B cell (primary cell): ENCODE results near the gene ZNF516. TPM values are rescaled to one million over a fixed set of nuclear protein-coding genes. Genes with fewer than 3 reads are reported as not detected.

Source experiments
- ATAC-seq: fragments of 200-7000 bp; cut with Tn5 transposase; one replicate; pipeline ENCODE4 v1.10.0; 2021; ENCODE audit warnings: low read depth, mild to moderate bottlenecking, moderate number of reproducible peaks, moderate library complexity
- CTCF ChIA-PET: fragments of 350-600 bp; sonication (Branson Sonifier 250); formaldehyde crosslinking; loops from one replicate; lab custom pipeline; 2021; ENCODE audit warnings: antibody characterized with exemption, inconsistent platforms; lab: Charles Lee
- POLR2A ChIA-PET: fragments of 350-600 bp; sonication (Branson Sonifier 250); formaldehyde crosslinking; loops from one replicate; lab custom pipeline; 2021; ENCODE audit warnings: antibody characterized with exemption; lab: Charles Lee
- DNase-seq: peaks from one replicate; pipeline ENCODE4 v3.0.0; 2013
- H2AFZ ChIP-seq: 2 replicates; pipeline ENCODE4 v1.6.1; 2012; ENCODE audit warnings: mild to moderate bottlenecking, low read depth, low read length; ENCODE audit not compliant: insufficient read depth, poor library complexity, severe bottlenecking
- H3K27ac ChIP-seq, 2 donors: 1 replicate in 1 of 2; 2 replicates in 1 of 2; pipeline ENCODE4 v1.5.1; 2012 to 2013; ENCODE audit warnings: low read length in 2 of 2, mild to moderate bottlenecking in 2 of 2, moderate library complexity in 1 of 2
- H3K27me3 ChIP-seq, 4 experiments: fragments of 200-600 bp in 1 of 4; sonication (generic) in 1 of 4; replicated peaks in 1 of 4; 1 replicate in 2 of 4; 2 replicates in 2 of 4; pipeline versions ENCODE4 v1.6.1 to v1.7.0; 2013 to 2016; ENCODE audit warnings: low read length in 3 of 4, mild to moderate bottlenecking in 2 of 4, mixed read lengths in 1 of 4, moderate library complexity in 1 of 4; ENCODE audit not compliant: insufficient read depth in 4 of 4, control insufficient read depth in 3 of 4; ENCODE audit errors: control extremely low read depth in 1 of 4
- H3K36me3 ChIP-seq, 2 experiments: replicated peaks in 1 of 2; 1 replicate in 1 of 2; 2 replicates in 1 of 2; pipeline versions ENCODE4 v1.6.1 to v1.7.1; 2013; ENCODE audit warnings: low read length in 1 of 2; ENCODE audit not compliant: insufficient read depth in 2 of 2, control insufficient read depth in 1 of 2; ENCODE audit errors: control extremely low read depth in 1 of 2, extremely low read depth in 1 of 2
- H3K4me1 ChIP-seq, 2 donors: fragments of 200-600 bp in 1 of 2; sonication (generic) in 1 of 2; 1 replicate in 1 of 2; 2 replicates in 1 of 2; pipeline versions ENCODE4 v1.5.1 to v1.6.1; 2013 to 2017; ENCODE audit warnings: low read length in 2 of 2; ENCODE audit not compliant: control insufficient read depth in 2 of 2, insufficient read depth in 2 of 2
- H3K4me2 ChIP-seq: replicated peaks from 2 replicates; pipeline ENCODE3; 2012; ENCODE audit warnings: mild to moderate bottlenecking, low read depth, low read length; ENCODE audit not compliant: poor library complexity, severe bottlenecking
- H3K4me3 ChIP-seq, 5 experiments: fragments of 200-600 bp in 1 of 5; sonication (generic) in 1 of 5; 1 replicate in 3 of 5; 2 replicates in 2 of 5; pipeline versions ENCODE4 v1.5.1 to v1.7.0; 2011 to 2016; ENCODE audit warnings: low read length in 4 of 5, mild to moderate bottlenecking in 4 of 5, low read depth in 2 of 5, control low read depth in 1 of 5, moderate library complexity in 1 of 5; ENCODE audit not compliant: insufficient read depth in 1 of 5; ENCODE audit errors: control extremely low read depth in 1 of 5, extremely low read depth in 1 of 5
- H3K79me2 ChIP-seq: fragments of 200-600 bp; sonication (generic); one replicate; pipeline ENCODE4 v1.6.0; 2016; ENCODE audit warnings: low read length; ENCODE audit not compliant: control insufficient read depth, insufficient read depth
- H3K9ac ChIP-seq: fragments of 200-600 bp; sonication (generic); 2 replicates; pipeline ENCODE4 v1.6.1; 2017; ENCODE audit warnings: mild to moderate bottlenecking, low read length, moderate library complexity
- H3K9me3 ChIP-seq, 3 donors: one replicate each; pipeline versions ENCODE4 v1.6.1 to v1.7.1; 2013; ENCODE audit warnings: low read length in 2 of 3; ENCODE audit not compliant: control insufficient read depth in 2 of 3, insufficient read depth in 1 of 3; ENCODE audit errors: control extremely low read depth in 1 of 3
- H4K20me1 ChIP-seq: 2 replicates; pipeline ENCODE4 v1.6.0; 2012; ENCODE audit warnings: mild to moderate bottlenecking, low read length; ENCODE audit not compliant: insufficient read depth, control insufficient read depth, poor library complexity, severe bottlenecking
- H3K27ac Mint-ChIP-seq: one replicate; pipeline ENCODE4 v1.8.0; 2021; ENCODE audit warnings: mixed read lengths
- H3K27me3 Mint-ChIP-seq: one replicate; pipeline ENCODE4 v1.8.0; 2021; ENCODE audit warnings: mixed read lengths
- H3K4me1 Mint-ChIP-seq: one replicate; pipeline ENCODE4 v1.8.0; 2021; ENCODE audit warnings: mixed read lengths
- H3K4me3 Mint-ChIP-seq: one replicate; pipeline ENCODE4 v1.8.0; 2021; ENCODE audit warnings: mixed read lengths
- H3K9me3 Mint-ChIP-seq: one replicate; pipeline ENCODE4 v1.8.0; 2022; ENCODE audit warnings: mixed read lengths; ENCODE audit not compliant: insufficient read depth
- CTCF ChIP-seq: fragments of 200-600 bp; IDR thresholded peaks from one replicate; pipeline ENCODE4 v1.8.0; 2022; ENCODE audit warnings: antibody characterized with exemption, mild to moderate bottlenecking
- EZH2 ChIP-seq: IDR thresholded peaks from 2 replicates; pipeline ENCODE4 v1.6.1; 2012; ENCODE audit warnings: borderline replicate concordance, low read depth, mild to moderate bottlenecking, moderate library complexity, low read length; ENCODE audit not compliant: insufficient read depth, poor library complexity, severe bottlenecking
- WGBS: methylation state at CpG from one replicate; pipeline ENCODE4 v1.1.5; 2013; ENCODE audit warnings: missing lambda C conversion rate; ENCODE audit not compliant: insufficient coverage; 5-methylcytosine and 5-hydroxymethylcytosine counted together
- intact Hi-C: fragments of 100-400 bp; cut with micrococcal nuclease; formaldehyde crosslinking; loops from one replicate; pipeline ENCODE4 v1.10.0; 2022
- polyA plus RNA-seq: library from polyadenylated mRNA; depleted of rRNA; stranded (reverse); fragments of >200 nt; gene quantifications from 2 replicates; pipeline ENCODE4 v1.2.3, GENCODE V29; 2012
- total RNA-seq, 2 donors: library from RNA; stranded (reverse); fragments of 120-200 nt in 1 of 2; gene quantifications; 1 replicate in 1 of 2; 2 replicates in 1 of 2; pipeline versions ENCODE4 v1.2.3 to v1.2.4, GENCODE V29; 2013 to 2022

The ZNF516 gene
- total and polyA plus RNA-seq, 2 donors (not counting 1 experiment from before 2014, with no cell fraction given) = 6.7 to 27.1 TPM

GRCh38 chr18:76432274-76432755 is 62.7 kb downstream of the ZNF516 start:
- no peaks in the 10 kb centered on the region for H3K27me3 Mint-ChIP-seq
- H3K9me3 ChIP-seq = peaks cover 0 to 11% (median 0%) of the 10 kb centered on the region in 3 donors
- POLR2A ChIA-PET = no interaction called here
- H3K4me3 ChIP-seq = no peak overlapping the region
- ATAC-seq (no peak), DNase-seq (no peak)
- no peak overlapping the region for H2AFZ ChIP-seq
- no peaks in the 10 kb centered on the region for H3K9me3 Mint-ChIP-seq
- 97% methylated on average over 10 of the region's 10 CpGs for WGBS
- H3K27ac Mint-ChIP-seq = no peak overlapping the region
- H3K4me2 ChIP-seq = no peak overlapping the region
- no peak overlapping the region for H3K27ac ChIP-seq
- H3K36me3 ChIP-seq = peaks cover 0 to 20% of the 10 kb centered on the region in 2 experiments
- no peak overlapping the region for H3K9ac ChIP-seq
- no peak overlapping the region for H3K4me3 Mint-ChIP-seq
- H4K20me1 ChIP-seq = peaks cover 63% of the 10 kb centered on the region
- H3K79me2 ChIP-seq = peaks cover 73% of the 10 kb centered on the region
- no peaks in the 10 kb centered on the region for H3K4me1 ChIP-seq
- no peaks in the 10 kb centered on the region for H3K27me3 ChIP-seq
- no peak for TF ChIP-seq EZH2
- TF ChIP-seq CTCF = no peak
- intact Hi-C loops = no loop called here
- CTCF ChIA-PET = no interaction called here
- peaks cover 4% of the 10 kb centered on the region for H3K4me1 Mint-ChIP-seq

- 97% methylated on average over 28 of the region's 29 CpGs for whole genome bisulfite sequencing
- Histone ChIP-seq H3K4me2 (no peak overlapping the region), H4K20me1 (peaks cover 64% of the 10 kb centered on the region), H3K9ac (no peak overlapping the region), H2AFZ (no peak overlapping the region), H3K27me3 (no peaks in the 10 kb centered on the region), H3K4me1 (no peaks in the 10 kb centered on the region), H3K9me3 (peaks cover 0 to 11% (median 0%) of the 10 kb centered on the region in 3 donors), H3K27ac (no peak overlapping the region), H3K36me3 (peaks cover 0 to 16% of the 10 kb centered on the region in 2 experiments), H3K4me3 (no peak overlapping the region), H3K79me2 (peaks cover 71% of the 10 kb centered on the region)
- no peak overlapping the region for H3K4me3 Mint-ChIP-seq
- intact Hi-C loops = no loop called here
- POLR2A ChIA-PET = no interaction called here
- CTCF ChIA-PET = no interaction called here
- H3K4me1 Mint-ChIP-seq = peaks cover 4% of the 10 kb centered on the region
- H3K9me3 Mint-ChIP-seq = no peaks in the 10 kb centered on the region
- no peak overlapping the region for H3K27ac Mint-ChIP-seq
- DNase-seq (no peak), ATAC-seq (no peak)
- no peaks in the 10 kb centered on the region for H3K27me3 Mint-ChIP-seq
- TF ChIP-seq CTCF (no peak), EZH2 (no peak)
These were observed 63.4 kb downstream of the ZNF516 start for GRCh38 chr18:76431437-76432273.
